ENCODE data around the gene ERC2.

The ERC2 gene

GRCh38 chr3:55498520-55498919 lies 969.7 kb downstream of the ERC2 start:
- no peak for DNase-seq

DNA sequence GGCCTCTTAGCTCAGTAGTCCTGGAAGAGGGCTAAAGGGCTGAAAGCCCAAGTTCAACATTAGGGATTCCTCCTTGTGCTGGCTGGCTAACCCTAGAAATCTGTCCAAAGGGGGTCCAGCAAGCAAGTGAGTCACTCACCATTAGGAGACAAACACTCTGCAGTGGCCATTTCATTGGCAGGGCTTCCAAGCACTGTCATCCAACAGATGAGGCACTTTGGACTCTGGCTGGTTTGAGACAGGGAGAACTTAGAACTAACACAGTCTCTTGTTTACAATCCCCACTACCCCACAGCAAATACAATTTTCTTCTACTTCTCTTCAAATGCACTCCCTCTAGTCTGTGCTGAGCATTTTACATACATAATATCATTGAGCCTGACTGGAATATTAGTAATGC lies 971.0 kb downstream of the ERC2 start:
- DNase-seq, result no peak

- no peak for DNase-seq
Observed at GRCh38 chr3:55494976-55495375, 973.3 kb downstream of the ERC2 start.

- no peak for DNase-seq
Observed at GRCh38 chr3:55492976-55493375, 975.3 kb downstream of the ERC2 start.

DNA sequence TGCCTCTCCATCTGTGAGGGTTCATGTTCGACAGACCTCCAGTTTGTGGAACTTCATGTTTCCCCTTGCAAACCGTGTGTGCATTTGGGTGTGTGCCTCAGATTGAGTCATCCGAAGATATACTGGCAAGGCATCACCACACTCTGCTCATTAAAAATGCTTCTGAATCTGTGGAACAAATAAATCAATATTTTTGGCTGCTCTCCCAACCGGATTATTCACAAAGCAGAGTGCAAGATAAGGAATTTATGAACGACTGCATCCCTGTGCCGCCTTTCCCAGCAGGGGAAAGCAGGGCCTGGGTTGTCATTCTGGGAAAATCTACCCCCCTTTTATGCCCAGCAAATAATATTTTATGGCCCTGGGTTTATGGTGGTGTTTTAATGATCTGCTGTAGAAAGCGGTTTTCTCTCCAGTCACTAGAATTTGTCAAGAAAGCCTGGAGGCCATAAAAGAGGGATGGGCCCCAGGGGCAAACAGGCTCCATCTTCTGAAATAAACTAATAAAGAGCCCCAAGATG lies 976.9 kb downstream of the ERC2 start:
- DNase-seq, result no peak

GRCh38 chr3:55490276-55490913 lies 977.9 kb downstream of the ERC2 start:
- DNase-seq, result no peak

- no peak for DNase-seq
Observed at GRCh38 chr3:55489798-55490132, 978.5 kb downstream of the ERC2 start.

DNA sequence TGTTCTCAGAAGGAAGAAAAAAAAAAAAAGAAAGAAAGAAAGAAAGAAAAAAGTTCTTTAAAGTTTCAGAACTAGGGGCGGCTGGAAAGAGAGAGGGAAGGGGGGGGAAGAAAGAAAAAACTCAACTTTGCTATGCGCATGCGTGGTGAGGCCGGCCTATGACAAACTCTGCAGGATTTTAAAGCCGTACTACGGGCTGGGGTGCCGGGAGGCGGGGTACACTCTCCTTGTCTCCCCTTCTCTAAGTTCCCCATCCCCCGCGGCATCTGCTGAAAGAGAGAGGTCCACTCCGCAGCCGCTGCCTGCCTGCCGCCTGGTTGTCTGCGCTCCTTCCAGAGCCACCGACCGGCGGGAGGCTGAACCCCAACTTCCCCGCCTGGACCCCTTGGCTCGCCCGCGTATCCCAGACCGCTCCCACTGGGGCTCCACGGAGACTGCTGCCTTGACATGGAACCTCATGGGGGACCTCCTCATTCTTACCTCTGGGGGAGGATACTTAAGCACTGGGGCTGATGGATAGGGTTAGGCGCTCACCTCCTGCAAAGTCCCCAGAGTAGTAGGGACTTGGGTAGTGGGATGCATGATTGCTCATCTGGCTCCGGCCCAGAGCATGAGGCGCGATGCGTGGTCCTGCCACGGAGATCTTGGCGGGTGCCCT lies 979.7 kb downstream of the ERC2 start:
- DNase-seq, result no peak

GRCh38 chr3:55487381-55488241 lies 980.7 kb downstream of the ERC2 start:
- DNase-seq, result no peak

GRCh38 chr3:55486857-55487380 lies 981.3 kb downstream of the ERC2 start, which contains the start of gene WNT5A:
WNT5A (minus strand) TSS chr3:55487306; CDS start chr3:55486985, 321 bp downstream.
- no peak for DNase-seq

DNA sequence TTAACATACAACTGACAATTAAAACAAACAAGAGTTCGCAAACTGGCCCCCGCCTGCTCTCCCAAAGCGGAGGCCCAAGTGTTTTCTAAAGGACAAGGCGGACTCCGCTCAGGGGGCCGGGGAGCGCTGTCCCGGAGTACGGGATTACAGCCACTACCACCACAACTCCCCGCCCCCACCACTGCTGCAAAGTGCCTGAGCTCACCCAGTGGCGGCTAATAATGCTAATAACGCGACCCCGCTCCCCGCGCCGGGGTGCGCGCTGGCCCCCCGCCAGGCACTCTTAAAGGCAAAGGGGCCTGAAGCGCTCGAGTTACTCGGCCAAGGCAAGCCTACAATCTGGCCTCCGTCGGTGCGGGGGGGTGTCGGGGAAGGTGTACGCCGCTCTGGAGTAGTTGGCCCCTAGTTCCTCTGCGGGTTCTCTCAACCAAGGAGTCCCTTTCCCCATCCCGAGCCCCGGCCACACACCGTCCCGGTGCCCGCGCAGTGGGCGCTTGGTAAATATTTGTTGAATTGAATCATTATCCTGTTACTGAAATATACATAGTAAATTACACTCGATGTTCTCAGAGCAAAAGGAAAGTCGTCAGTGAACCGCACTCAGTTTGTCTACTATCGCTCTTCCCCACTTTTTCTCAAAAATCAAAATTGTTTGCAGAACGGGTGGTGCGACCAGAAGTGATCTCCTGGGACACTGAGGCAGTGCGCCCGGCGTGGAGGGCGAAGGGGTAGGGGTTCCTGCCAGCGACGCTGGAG lies 982.0 kb downstream of the ERC2 start:
- no peak for DNase-seq

- no peak for DNase-seq
Observed at GRCh38 chr3:55484801-55485791, 983.2 kb downstream of the ERC2 start.

DNA sequence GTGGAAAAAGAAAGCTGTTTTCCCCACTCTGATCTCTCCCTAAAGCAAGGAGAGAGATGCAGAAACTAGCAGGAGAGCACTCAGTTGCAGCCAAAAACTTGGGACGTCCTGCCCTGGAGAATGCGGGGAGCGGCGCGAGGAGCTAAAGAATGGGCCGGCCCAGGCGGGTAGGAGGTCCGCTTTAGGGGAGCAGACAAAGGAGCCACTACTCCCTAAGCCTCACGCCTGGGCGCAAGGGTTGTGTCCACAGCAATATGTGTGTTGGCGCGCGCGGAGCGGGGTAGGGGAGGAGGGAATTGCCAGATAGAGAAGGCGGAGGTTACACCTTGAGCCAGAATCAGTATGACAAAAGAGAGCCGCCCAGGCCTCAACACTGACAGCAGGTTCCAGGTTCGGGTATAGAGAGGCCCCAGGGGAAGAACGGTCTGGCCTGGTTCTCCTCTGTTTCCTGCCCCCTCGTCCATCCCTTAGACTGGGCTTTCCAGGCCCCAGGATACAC lies 984.0 kb downstream of the ERC2 start:
- DNase-seq, result no peak

- DNase-seq, result no peak
Observed at GRCh38 chr3:55483196-55484095, 984.8 kb downstream of the ERC2 start.

- no peak for DNase-seq
Observed at GRCh38 chr3:55482496-55483195, 985.6 kb downstream of the ERC2 start.

GRCh38 chr3:55481744-55482495 lies 986.3 kb downstream of the ERC2 start:
- DNase-seq, result no peak

DNA sequence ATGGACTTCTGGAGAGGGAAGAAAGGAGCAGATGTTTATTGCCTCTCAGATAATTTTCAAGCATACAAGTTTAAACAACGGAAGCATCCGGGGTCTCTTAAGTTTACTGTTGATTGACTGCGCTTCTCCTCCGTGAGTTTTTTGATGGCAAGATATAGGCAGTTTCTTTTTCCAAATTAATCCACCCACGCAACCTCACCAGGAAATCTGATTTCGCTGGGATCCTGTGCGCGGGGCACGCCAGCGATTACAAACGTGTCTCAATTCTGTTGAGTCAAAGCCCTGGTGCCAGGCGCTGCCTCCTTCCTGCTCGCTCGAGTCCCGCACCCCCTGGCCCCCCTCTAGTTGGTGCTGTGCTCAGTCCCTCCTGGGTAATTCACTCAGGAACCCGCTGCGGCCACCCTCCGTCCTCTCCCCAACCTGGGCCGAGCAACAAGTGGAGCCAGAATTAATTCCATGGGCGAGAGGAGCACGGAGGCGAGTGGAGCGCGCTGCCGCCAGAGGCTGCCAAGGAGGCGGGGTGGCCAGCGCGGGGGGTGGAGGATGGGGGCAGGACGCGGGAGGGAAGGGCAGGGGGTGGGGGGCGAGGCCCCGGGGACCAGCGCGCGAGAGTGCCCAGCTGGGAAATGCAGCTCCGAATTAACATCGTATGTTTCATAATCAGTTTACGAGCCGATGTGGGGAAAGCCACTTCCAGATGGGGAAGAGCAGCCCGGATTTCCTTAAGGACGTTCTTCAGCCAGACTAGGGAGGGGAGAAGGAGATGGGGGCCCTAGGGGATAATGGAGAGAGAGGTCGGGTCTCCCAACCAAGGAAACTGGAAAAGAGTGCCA lies 987.1 kb downstream of the ERC2 start:
- DNase-seq, result no peak
